HG02759 (cell line): ENCODE measurements around the gene ERG.

Experiments
- ATAC-seq: cut with Tn5 transposase; IDR thresholded peaks from one replicate; pipeline ENCODE4 v1.9.1; 2021; ENCODE audit warnings: mild to moderate bottlenecking, moderate library complexity; ENCODE audit not compliant: unreplicated experiment

Gene ERG

DNA sequence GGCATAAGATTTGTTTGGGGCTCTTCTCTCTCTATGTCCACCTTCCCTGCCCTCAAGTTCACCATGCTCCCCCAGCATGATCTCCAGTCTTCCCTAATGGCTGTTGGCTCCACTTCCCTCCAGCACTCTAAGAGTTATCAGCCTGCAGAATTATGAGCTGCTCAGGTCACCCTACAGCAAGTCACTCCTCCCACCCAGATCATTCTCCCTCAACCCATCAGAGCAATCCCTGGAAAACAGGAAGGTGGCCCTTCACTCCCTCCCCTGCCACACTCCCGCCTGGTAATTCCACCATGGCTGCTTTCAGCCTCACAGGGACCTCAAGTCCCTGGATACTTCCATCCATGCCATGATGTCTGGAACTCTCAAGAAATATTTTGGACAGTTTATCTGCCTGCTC lies 137.0 kb downstream of the ERG start:
- no peak for ATAC-seq

DNA sequence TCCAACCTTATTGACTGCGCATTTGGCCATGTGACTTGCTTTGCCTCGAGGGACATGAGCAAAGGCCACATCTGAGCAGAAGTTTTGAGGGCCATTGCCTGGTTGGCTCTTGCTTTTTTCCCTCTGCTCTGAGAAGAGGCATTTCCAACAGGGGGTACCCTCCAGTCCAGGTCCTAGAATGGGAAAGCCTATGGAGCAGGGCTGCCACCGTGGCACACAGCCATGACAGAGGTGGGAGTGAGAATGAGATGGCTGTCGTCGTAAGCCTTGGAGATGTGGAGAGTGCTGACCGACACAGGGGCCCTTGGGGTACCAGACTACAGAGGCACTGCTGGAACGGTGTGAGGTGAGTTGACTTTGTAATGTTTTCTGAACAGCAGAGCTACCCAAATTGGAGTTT lies 138.4 kb downstream of the ERG start:
- ATAC-seq, result no peak

DNA sequence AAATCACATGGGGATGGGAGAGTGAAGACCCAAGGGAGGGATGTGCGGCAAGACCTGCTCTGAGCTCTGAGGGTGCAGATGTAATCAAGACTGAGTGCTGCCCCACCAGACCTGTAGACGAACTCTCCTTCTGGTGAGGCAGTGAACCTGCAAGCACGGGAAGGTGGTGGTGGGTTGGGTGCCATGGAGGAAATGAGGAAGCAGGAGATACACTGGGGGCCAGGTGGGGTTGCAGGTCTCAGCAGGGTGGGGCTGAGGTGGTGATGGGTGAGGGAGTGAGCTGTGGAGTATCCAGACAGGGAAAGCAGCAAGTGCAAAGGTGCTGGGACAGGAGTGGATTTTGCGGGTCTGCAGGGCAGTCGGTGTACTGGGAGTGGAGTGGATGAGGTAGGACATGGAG lies 139.2 kb downstream of the ERG start:
- no peak for ATAC-seq

DNA sequence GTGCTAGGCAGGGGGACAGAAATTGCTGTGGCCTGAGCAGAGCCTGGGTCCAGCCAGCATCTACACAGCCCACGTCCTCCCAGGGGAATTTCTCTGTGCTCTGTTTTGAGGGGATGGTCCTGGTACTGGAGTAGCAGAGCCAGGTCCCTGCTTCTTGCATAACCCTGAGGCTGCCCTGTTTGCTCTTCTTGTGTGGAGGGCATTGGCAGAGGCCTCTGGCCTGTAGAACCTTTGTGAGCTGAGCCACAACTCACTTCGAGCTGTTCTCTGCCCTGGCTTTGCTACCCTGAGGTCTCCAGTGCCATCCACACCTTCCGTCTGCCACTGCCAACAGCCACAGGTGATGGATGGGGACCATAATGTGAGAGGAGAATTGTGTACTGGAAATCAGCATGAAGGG lies 139.6 kb downstream of the ERG start:
- ATAC-seq, result no peak

DNA sequence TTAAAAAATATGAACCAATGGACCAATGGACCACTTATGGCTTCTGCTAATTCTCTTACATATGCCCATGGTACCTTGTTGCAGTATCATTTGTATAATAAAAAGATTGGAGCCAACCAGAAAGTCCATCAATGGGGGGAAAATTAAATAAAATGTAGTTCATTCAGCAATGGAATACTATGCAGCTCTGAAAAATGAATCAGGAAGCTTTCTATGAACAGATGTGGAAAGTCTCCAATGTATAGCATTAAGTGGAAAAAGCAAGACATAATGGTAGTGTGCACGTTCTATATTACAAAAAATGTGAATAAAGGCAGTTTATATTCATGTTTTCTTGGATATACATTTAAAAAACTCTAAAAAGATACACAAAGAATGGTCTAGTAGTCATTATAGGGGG lies 140.2 kb downstream of the ERG start:
- ATAC-seq, result no peak

DNA sequence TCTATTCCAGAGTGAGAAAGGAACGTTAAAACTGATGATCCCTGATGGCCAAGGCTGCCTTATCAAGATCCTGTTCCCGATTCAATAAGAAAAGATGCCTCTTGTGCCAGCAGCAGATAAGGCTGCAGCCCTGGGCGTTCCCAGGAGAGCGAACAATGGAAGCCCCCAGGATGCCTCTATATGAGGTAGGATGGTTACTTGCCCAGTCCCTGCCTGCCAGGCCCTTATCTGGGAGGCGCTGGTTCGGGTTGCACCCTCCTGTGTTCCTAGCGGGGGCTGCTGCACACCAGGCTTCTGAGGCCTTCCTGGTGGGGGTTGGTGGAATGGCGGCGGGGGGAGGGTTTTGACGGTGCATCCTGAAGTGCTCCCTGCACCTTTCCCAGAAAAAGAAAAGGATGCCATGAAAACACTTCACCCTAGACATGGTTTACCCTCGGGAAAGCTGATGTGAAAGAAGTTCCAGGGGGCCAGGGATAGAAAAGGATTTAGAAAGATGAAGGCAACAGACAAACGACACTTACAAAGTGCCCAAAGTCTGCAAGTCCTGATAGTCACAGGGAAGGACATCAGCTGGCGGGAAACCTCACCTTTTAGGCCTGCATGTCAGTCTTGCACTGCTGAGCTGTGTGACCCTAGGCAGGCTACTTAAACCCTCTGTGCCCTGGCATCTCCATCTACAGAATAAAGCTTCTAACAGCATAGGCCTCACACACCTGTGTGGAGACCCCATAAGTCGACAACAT lies 141.2 kb downstream of the ERG start:
- ATAC-seq, result no peak

DNA sequence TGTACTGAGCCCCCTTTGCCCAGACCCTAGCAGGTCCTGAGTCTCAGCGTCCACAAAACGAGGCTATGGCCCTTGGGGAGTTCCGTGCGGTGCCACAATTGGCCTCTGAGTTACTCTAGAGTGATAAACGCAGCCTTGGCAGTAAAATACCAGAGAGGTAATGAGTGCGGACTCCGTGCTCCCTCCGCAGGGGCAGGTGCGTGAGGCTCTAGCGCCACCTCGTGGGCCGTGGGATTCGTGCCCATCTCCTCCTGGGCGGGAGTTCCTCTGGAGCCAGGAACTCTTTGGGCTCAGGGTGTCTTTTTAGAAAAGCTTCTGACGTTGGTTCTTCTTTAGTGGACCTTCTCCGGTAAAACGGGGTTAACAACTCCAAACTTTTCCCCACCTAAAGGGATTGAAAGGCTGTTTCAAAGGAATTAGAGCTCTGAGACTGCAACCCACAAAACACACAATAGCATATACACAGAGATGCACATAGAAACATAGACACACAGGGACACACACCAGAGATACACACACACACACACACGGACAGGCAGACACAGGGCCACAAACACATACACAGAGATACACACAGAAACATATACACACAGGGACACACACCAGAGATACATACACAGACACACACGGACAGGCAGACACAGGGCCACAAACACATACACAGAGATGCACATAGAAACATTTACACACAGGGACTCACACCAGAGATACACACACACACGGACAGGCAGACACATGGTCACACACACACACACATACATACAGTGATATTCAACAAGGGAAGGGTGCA lies 142.1 kb downstream of the ERG start:
- ATAC-seq, result peak; percentile 62

DNA sequence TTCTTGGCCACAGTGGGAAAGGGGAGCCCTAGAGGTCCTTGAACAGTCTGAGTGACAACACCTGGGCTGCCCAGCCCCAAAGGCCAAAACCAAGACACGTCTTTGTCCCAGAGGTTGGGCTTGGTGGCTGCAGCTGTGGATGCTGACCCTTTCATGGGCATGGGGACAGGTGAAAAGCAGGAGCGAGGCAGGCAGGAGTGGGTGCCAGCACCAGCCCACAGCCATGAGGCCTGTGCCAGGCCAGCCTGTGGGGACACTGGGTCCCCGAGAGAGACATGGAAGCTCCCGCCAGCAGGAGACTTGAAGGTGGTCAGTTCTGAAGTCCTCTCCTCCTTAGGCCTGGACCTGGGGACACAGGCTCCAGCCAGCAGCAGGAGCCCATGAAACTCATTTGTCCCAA lies 142.9 kb downstream of the ERG start:
- ATAC-seq, result no peak

DNA sequence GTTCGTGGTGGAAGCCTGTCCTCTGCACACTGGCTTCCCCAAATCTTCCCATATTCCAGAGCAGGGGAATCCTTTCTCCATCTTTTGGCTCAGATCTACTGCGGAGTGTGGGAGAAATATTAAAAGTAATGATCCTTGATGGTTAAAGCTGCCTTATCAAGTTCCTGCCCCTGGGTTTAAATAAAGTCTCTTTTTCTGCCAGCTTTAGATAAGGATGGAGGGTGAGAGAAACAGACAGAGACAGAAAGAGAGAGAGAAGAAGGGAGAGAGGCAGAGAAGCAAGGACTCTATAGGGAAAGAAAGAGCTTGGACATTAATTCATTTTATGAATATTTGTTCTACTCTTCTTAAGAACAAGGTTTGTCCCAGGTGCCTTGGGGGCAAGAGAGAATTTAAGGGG lies 143.5 kb downstream of the ERG start:
- ATAC-seq, result no peak

DNA sequence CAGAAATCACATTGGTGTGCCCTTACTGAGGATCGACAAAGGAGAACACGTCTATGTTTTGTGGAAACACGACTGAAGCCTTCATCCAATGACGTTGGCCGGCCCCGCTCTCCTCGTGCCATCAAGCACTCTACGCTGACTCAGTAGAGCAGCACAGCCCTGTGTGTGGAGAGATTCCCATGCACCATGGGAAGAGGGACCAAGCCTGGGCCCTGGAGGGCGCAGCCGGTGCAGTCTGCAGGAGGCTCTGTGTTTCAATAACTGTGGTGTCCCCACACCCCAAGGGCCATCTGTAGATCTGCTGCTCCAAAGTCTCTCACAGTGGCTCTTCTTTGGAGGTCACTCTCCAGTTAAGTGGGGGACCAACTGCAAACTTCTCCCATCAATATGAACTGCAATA lies 144.0 kb downstream of the ERG start:
- no peak for ATAC-seq

DNA sequence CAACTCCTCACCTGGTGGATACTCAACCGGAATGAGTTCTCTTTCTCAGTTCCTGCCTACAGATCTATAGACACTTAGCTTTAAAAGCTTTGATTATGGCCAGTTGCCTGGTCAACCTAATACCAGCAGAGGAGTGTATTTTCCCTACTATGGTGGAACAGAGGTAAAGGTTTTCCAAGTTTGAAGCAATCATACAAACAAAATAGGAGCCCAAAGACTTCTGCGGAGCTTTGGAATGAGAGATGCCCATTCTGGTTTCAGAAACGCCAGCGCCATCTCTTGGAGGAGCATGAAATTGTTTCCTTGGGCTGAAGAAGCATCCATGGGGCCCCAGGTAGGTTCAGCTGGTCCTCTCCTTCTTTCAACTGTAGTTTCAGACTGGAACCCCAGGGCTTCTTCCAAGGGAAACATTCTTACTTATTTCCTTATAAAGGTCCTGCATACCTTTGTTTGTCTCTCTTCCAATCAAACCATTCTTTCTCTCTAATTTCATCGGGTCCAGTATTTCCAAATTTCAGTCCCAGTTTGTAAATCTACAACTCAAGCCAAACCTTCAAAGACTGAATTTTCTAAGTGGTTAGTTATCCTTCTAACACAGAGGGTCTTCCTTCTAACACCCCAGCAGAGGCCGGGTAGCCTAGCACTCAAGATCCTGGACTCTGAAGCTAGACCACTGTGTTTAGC lies 145.6 kb downstream of the ERG start:
- peak; percentile 44 for ATAC-seq

DNA sequence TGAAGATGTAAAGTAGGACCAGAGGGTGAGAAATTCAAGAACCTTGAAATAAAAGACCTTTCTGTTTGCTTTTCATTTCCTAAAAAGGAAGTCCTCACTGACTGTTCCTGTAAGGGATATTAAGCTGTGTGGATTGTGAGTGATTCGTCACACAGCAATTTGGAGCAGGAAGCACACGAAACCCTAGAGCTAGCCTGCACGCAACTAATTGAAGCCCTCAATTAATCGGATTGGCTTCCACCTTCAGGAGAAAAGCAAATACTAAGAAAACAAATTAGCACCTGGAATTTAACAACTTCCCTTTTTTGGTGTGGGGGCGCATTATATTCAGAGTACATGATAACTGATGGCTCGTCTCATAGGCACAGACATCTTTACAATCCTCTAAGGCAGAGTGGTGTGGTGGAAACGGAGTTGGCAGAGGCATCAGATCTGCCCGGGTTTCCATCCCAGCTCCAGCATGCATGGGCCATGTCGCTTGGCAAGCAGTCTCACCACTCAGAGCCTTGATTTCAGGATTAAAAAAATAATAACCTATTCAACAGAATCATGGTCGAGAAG lies 146.2 kb downstream of the ERG start:
- no peak for ATAC-seq

DNA sequence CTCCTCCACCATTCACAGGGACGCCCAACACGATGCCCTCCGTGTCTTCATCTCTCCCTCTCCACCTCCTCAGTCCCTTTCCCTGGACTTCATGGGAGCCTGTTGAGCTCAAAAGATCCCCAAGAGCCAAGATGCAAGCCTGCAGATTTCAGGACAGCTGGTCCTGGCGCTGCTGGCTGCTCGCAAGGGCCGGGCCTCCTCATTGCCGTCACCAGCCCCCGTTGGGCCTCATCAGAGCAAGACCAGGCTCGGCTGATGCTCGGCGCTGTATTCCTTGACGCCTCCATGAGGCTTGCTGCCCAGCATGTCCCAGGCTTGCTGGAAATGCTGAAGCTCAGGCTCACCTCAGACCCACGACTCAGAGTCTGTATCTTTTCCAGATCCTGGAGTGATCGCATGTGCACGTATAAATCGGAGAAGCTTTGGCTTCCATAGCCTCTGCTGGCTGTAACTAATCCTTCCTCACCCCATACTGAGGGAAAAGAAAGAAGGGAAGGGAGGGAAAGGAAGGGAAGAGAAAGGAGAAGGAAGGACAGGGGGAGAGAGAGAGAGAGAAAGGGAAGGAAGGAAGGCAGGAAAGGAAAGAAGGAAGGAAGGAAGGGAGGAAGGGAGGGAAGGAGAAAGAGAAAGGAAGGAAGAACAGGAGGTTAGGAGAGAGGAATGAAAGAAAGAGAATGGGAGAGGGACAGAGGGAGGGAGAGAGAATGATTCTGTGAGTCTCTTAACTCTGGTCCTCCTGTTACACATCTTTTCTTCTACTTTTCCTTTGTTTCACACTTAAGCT lies 146.9 kb downstream of the ERG start:
- no peak for ATAC-seq

DNA sequence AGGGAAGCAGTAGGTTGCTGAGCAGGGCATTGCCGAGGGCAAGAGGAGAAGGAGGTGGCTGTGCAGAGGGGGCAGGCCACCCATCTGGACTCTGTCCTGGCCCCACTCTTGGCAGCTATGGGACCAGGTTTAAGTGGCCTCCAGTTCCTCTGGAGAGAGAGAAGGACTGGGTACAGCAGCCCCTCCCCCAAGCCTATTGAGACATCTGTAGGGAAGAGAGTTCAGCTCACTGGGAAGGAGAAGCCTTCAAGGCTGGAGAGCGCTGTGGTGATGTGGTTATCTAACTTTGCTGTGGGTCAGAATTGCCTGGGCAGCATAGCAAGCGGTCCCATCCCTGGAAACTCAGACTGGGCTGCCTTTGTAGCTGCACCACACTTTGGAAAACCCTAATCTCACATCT lies 147.6 kb downstream of the ERG start:
- ATAC-seq, result no peak

DNA sequence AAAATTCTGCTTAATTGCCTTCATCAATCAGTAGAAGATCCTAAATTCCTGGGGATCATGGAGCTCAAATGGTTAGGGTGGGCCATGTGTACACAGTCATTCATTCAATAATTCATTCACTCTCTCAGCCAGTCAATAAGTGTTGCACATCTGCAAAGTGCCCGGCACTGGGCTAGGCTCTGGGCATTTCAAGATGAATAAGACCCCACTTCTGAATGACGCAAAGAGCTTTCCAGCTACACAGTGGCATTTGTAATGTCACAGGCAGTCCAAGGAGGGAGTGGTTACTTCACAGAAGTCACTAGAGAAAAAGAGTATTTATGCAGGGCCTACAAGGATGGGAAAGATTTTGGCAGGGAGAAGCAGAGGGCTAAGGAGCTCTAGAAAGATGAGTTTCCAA lies 148.3 kb downstream of the ERG start:
- no peak for ATAC-seq

DNA sequence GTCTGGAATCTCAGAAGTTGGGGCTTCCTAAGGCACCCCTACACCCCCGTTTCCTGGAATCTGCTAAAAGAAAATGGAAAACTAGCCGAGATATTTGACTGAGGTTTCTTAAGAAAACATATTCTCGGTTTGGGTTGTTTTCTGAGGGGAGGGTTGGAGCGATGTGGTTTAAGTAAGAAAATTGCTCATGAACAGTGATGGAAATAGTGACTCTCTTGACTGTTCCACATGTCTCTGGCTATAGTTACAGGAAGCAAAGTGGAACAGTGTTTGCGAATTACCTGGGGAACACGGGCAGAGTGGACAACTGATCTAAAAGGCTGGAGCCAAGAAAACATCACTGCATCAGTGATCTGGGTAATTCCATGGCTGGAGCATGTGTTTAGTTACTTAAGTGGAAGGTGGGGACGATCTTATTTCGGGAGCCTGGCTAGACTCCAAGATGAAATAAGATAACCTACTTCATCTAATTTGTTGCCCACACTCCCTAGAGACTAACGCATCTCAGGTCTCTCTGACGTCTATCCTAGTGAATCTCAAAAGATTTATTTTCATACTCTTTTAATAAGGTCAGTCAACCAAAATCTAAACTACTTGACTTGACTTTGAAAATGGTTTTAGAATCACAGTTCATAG lies 149.0 kb downstream of the ERG start:
- ATAC-seq, result no peak

DNA sequence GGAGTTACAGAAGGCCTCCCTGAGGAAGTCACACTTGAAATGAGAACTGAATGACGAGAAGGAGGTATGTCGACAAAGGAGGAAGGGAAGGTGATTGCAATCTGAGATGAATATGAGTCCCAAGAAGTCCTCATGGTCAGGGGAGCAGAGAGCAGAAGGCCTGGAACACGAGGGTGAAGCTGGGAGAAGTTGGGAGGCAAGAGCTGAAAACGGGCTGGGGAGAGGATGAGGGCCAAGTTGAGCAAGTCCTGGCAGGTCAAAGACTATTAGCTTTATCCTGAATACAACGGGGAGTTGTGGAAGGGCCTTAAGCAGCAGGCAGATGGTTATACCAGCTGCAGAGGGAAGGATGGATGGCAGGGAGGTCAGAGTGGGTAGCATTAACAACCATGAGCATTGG lies 152.0 kb downstream of the ERG start:
- no peak for ATAC-seq

DNA sequence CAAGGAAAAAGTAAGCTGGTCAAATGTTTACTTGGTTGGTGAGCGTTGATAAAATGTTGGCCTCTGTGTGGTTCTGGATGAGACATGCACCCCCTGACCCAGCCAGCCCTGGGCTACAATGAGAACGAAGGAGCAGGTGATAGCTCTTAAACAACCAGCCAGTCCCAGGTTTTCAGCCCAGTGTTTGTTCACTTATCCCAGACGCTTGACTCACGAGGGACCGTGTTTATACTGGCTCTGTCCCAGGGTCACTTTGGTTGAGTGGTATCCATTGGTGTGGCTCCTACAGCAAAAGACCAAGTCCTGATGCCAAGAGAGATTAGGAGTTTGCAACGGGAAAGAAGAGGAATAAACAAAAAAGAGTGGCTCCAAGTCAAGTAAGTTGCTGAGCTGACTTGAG lies 154.6 kb downstream of the ERG start:
- ATAC-seq, result no peak

DNA sequence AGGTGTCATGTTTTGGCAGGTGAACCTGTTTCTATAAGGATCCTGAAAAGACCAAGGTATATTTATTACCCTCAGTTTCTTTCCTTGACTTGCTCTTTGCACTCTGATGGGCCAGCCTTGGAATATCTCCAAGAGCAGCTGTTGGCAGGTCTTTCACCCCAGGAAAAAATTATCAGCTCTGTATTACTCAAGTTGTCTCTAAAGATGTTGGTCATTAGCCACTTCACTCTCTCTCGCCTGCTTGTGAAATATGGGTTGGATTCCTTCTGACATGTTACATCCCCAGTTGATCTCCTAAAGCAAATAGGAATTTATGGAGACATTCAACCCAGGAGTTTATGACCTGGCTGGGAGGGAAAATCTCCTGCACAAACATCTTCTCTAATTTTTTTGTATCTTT lies 155.5 kb downstream of the ERG start:
- ATAC-seq, result no peak

DNA sequence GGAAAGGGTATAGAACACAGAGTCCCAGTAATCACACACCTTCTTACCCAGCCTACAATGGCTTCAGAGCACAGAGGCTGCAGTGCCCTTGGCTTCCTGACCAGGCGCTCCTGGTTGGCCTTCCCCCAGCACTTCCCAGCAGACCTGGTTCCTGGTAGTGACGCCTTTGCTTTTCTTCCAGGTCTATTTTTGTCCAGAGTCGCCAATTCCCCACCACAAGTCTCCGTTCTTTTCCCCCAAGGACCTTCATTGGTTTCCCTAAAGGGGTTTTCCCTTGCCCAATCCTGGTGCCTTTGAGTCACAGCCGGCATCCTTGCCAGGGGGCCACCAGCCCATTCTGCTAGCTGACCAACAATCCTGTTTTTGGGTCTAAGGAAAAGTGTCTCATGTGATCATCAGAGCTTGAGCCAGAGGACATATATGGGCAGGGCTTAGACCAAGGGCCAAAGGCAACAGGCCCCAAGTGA lies 156.7 kb downstream of the ERG start:
- ATAC-seq, result no peak
